GM12878 (cell line): Measurements from ENCODE around the gene ADAMTS16. TPM values are rescaled to one million over a fixed set of nuclear protein-coding genes. Genes with fewer than 3 reads are reported as not detected.

Source experiments
- ATAC-seq: fragments of 200-7000 bp; cut with Tn5 transposase; 3 replicates; pipeline ENCODE4 v1.9.1; 2020; ENCODE audit warnings: mild to moderate bottlenecking, moderate library complexity
- BruUV-seq: library from RNA; stranded (reverse); fragments of 400-500 nt; replicated peaks from 2 replicates; lab custom pipeline; 2021; lab: Mats Ljungman, UMichigan
- CTCF ChIA-PET: fragments of 300-600 bp; sonication (Branson Sonifier 250); formaldehyde crosslinking; extraction: SDS; loops from one replicate; lab custom pipeline; 2021; ENCODE audit warnings: inconsistent platforms; lab: Yijun Ruan, JAX
- POLR2A ChIA-PET: fragments of 350-600 bp; formaldehyde crosslinking; extraction: SDS; loops from one replicate; lab custom pipeline; 2021; ENCODE audit warnings: inconsistent platforms; lab: Charles Lee
- RAD21 ChIA-PET: fragments of 300-600 bp; sonication (Branson Sonifier 250); formaldehyde crosslinking; loops from one replicate; lab custom pipeline; 2023; ENCODE audit warnings: antibody characterized with exemption; ENCODE audit not compliant: unreplicated experiment; lab: Charles Lee
- SMC1A ChIA-PET: fragments of 300-600 bp; sonication (Branson Sonifier 250); formaldehyde crosslinking; loops from one replicate; lab custom pipeline; 2023; ENCODE audit not compliant: unreplicated experiment, uncharacterized antibody; lab: Charles Lee
- DNase-seq: peaks from one replicate; pipeline ENCODE4 v3.0.0-alpha.2; 2011; ENCODE audit warnings: low read depth, low spot score
- FAIRE-seq: peaks from 3 replicates; lab custom pipeline; 2011; peaks lifted over from hg19 to GRCh38; lab: Jason Lieb, UNC
- H2AFZ ChIP-seq: 2 replicates; pipeline ENCODE4 v1.6.0; 2011; ENCODE audit warnings: low read depth, low read length, control low read depth; ENCODE audit not compliant: control insufficient read depth
- H3K27ac ChIP-seq: 2 replicates; pipeline ENCODE4 v1.5.1; 2011; ENCODE audit warnings: control low read depth; ENCODE audit not compliant: control insufficient read depth, insufficient read depth
- H3K27me3 ChIP-seq, 2 experiments: replicated peaks in 1 of 2; 2 replicates each; pipeline versions ENCODE4 v1.6.0 to v1.6.1; 2011; ENCODE audit warnings: low read length in 1 of 2; ENCODE audit not compliant: control insufficient read depth in 2 of 2, insufficient read depth in 2 of 2
- H3K36me3 ChIP-seq, 2 experiments: 2 replicates each; pipeline ENCODE4 v1.5.1; 2011; ENCODE audit warnings: low read length in 1 of 2; ENCODE audit not compliant: control insufficient read depth in 2 of 2, insufficient read depth in 2 of 2
- H3K4me1 ChIP-seq: 2 replicates; pipeline ENCODE4 v1.6.1; 2011; ENCODE audit warnings: mild to moderate bottlenecking, low read length, moderate library complexity, mixed read lengths; ENCODE audit not compliant: control insufficient read depth, insufficient read depth
- H3K4me2 ChIP-seq: 2 replicates; pipeline ENCODE4 v1.6.0; 2011; ENCODE audit warnings: control low read depth; ENCODE audit not compliant: control insufficient read depth, insufficient read depth
- H3K4me3 ChIP-seq: fragments of 200-600 bp; sonication (generic); 2 replicates; pipeline ENCODE4 v1.5.1; 2016
- H3K79me2 ChIP-seq: 2 replicates; pipeline ENCODE4 v1.6.0; 2011; ENCODE audit warnings: low read length; ENCODE audit not compliant: control insufficient read depth, insufficient read depth
- H3K9ac ChIP-seq: 2 replicates; pipeline ENCODE4 v1.8.0; 2011; ENCODE audit warnings: low read length, control low read depth, mixed read lengths; ENCODE audit not compliant: control insufficient read depth, insufficient read depth
- H3K9me3 ChIP-seq: replicated peaks from 3 replicates; pipeline ENCODE4 v1.5.1; 2011; ENCODE audit warnings: mild to moderate bottlenecking, low read length; ENCODE audit not compliant: control insufficient read depth, insufficient read depth
- H4K20me1 ChIP-seq: 2 replicates; pipeline ENCODE4 v1.6.0; 2011; ENCODE audit not compliant: control insufficient read depth, insufficient read depth
- BCL11A ChIP-seq: IDR thresholded peaks from 2 replicates; pipeline ENCODE4 v1.6.1; 2011; ENCODE audit warnings: low read depth, low read length
- CHD2 ChIP-seq: IDR thresholded peaks from 2 replicates; pipeline ENCODE4 v1.6.1; 2011; ENCODE audit warnings: low read depth, low read length, improper control_type of control experiment, borderline replicate concordance
- FOXK2 ChIP-seq: fragments of 450-650 bp; IDR thresholded peaks from 2 replicates; pipeline ENCODE4 v1.6.1; 2017; ENCODE audit warnings: mild to moderate bottlenecking, moderate library complexity
- KDM1A ChIP-seq: fragments of 200-600 bp; sonication (generic); IDR thresholded peaks from 2 replicates; pipeline ENCODE4 v1.6.1; 2016; ENCODE audit warnings: borderline replicate concordance
- LARP7 ChIP-seq: fragments of 450-650 bp; IDR thresholded peaks from 2 replicates; pipeline ENCODE4 v1.6.1; 2017; ENCODE audit warnings: mild to moderate bottlenecking
- MXI1 ChIP-seq: fragments of 150-350 bp; IDR thresholded peaks from 2 replicates; pipeline ENCODE4 v1.6.1; 2011; ENCODE audit warnings: low read depth, mild to moderate bottlenecking, inconsistent platforms, low read length, improper control_type of control experiment
- NFIC ChIP-seq: IDR thresholded peaks from 2 replicates; pipeline ENCODE4 v1.6.1; 2012; ENCODE audit warnings: low read depth, mild to moderate bottlenecking, inconsistent platforms, low read length, moderate library complexity
- NFYA ChIP-seq: IDR thresholded peaks from 2 replicates; pipeline ENCODE4 v1.6.1; 2011; ENCODE audit warnings: low read depth, mild to moderate bottlenecking, low read length, improper control_type of control experiment, borderline replicate concordance
- NR2F1 ChIP-seq: fragments of 450-650 bp; conservative IDR thresholded peaks from 2 replicates; pipeline ENCODE4 v1.6.1; 2017; ENCODE audit warnings: mild to moderate bottlenecking
- RCOR1 ChIP-seq: conservative IDR thresholded peaks from 2 replicates; pipeline ENCODE4 v1.6.1; 2012; ENCODE audit warnings: low read depth, low read length, improper control_type of control experiment
- RUNX3 ChIP-seq: IDR thresholded peaks from 2 replicates; pipeline ENCODE4 v1.6.1; 2012; ENCODE audit warnings: low read length, inconsistent platforms
- SUPT20H ChIP-seq: IDR thresholded peaks from 2 replicates; pipeline ENCODE4 v1.6.1; 2011; ENCODE audit warnings: low read depth, mild to moderate bottlenecking, low read length, moderate library complexity, borderline replicate concordance; ENCODE audit not compliant: control insufficient read depth
- YBX1 ChIP-seq: fragments of 450-650 bp; IDR thresholded peaks from 2 replicates; pipeline ENCODE4 v1.6.1; 2016; ENCODE audit warnings: antibody characterized with exemption
- WGBS: methylation state at CpG from one replicate; pipeline ENCODE4 v1.1.6; 2016; ENCODE audit warnings: low lambda C conversion rate; ENCODE audit not compliant: insufficient replicate concordance, insufficient coverage; ENCODE audit errors: missing lambda C conversion rate; 5-methylcytosine and 5-hydroxymethylcytosine counted together
- in situ Hi-C: fragments of 300-500 bp; cut with MboI; formaldehyde crosslinking; loops from 9 replicates; pipeline ENCODE4 v1.14.3; 2018; ENCODE audit warnings: mixed read lengths
- intact Hi-C: fragments of 100-400 bp; cut with micrococcal nuclease; formaldehyde crosslinking; loops from one replicate; pipeline ENCODE4 v1.14.2; 2022; ENCODE audit not compliant: unreplicated experiment
- polyA plus RNA-seq, 11 experiments: library from polyadenylated mRNA; depleted of rRNA in 4 of 11; unstranded in 6 of 11; stranded (reverse) in 5 of 11; fragments of >200 nt; fragmentation: Nextera tagmentation in 4 of 11; fragmentation: Illumina TruSeq in 1 of 11; extraction: Ambion mirVana in 4 of 11; extraction: Trizol in 1 of 11; gene quantifications; 1 replicate in 1 of 11; 2 replicates in 10 of 11; pipeline versions ENCODE4 v1.2.1 to v1.2.3, GENCODE V29; 2011 to 2016; ENCODE audit warnings: inconsistent platforms in 2 of 11, missing spikeins in 2 of 11, low read depth in 1 of 11
- total RNA-seq, 4 experiments: library from RNA; depleted of rRNA in 3 of 4; stranded (reverse); fragments of >200 nt in 3 of 4; fragmentation: Illumina TruSeq in 1 of 4; extraction: Trizol in 1 of 4; gene quantifications; 2 replicates each; pipeline versions ENCODE4 v1.2.1 to v1.2.3, GENCODE V29; 2013 to 2021
- TF ChIP-seq, protein P1 (sequence below): fragments of 450-650 bp; IDR thresholded peaks from 2 replicates; pipeline ENCODE4 v1.6.1; 2017; ENCODE audit warnings: borderline replicate concordance
- TF ChIP-seq, protein P2 (sequence below): fragments of 450-650 bp; formaldehyde crosslinking; IDR thresholded peaks from 2 replicates; pipeline ENCODE4 v1.5.0; 2022; ENCODE audit warnings: mild to moderate bottlenecking, missing genetic modification characterization
- TF ChIP-seq, protein P3 (sequence below), 3 experiments: IDR thresholded peaks in 2 of 3; conservative IDR thresholded peaks in 1 of 3; 2 replicates each; pipeline ENCODE4 v1.5.1; 2011; ENCODE audit warnings: low read depth in 3 of 3, low read length in 3 of 3, mild to moderate bottlenecking in 3 of 3, control low read depth in 2 of 3, moderate library complexity in 2 of 3, inconsistent platforms in 1 of 3, mixed read lengths in 1 of 3; ENCODE audit not compliant: control insufficient read depth in 2 of 3, insufficient read depth in 1 of 3; ENCODE audit errors: extremely low read depth in 1 of 3
- TF ChIP-seq, protein P4 (sequence below): IDR thresholded peaks from 2 replicates; pipeline ENCODE4 v1.6.1; 2012; ENCODE audit warnings: low read length, inconsistent platforms

ADAMTS16 gene
- total and polyA plus RNA-seq, 10 of the 15 experiments (the other 5 are each of a cell fraction or from before 2014, with no cell fraction given): 0.04 TPM; not detected in 9

DNA sequence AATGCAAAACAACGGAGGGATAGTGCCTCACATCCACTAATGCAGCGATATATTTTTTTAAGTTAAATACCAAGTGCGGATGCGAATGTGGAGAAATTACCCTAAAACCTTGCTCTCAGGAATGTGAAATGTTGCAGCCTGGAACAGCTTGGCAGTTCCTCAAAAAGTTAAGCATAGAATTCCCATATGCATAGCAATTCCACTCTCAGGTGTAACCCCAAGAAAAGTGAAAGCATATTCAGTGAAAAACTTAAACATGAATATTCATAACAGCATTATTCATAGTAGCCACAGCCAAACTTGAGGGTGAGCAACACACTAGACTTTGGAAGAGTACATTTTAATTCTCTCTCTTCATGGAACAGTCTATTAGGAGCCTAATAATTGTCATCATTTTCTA lies 199.1 kb downstream of the ADAMTS16 start (continued):
- TF ChIP-seq RCOR1 (no peak), CHD2 (no peak), NR2F1 (no peak), YBX1 (no peak), LARP7 (no peak), MXI1 (no peak), RUNX3 (no peak)
- TF ChIP-seq, protein P1, sequence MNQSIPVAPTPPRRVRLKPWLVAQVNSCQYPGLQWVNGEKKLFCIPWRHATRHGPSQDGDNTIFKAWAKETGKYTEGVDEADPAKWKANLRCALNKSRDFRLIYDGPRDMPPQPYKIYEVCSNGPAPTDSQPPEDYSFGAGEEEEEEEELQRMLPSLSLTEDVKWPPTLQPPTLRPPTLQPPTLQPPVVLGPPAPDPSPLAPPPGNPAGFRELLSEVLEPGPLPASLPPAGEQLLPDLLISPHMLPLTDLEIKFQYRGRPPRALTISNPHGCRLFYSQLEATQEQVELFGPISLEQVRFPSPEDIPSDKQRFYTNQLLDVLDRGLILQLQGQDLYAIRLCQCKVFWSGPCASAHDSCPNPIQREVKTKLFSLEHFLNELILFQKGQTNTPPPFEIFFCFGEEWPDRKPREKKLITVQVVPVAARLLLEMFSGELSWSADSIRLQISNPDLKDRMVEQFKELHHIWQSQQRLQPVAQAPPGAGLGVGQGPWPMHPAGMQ: no peak

DNA sequence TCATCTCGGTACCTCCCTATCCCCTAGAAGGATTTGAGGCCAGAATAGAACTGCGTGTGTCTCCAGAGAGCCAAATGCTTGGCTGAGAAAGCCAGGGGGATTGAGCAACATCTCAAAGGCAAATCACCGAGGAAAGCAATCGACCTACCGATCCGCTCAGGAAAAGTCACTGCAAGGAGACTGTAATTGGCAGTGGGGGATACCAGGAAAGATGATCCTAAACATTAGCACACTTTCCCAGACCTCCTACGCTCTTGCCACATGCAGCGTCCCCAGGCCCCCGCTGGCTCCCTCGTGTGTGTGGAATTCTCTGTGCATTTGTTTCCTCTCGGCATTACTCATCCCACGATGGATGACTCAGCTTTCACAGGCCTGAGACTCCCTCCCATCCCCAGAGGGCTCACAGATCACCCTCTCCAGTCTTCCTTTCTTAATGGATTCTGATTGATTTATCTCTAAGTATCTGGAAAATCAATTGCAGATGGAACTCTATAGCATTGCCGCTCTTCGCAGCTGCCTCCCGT lies 200.1 kb downstream of the ADAMTS16 start:
- intact Hi-C loops: no loop called here
- Histone ChIP-seq H3K4me3 (no peak overlapping the region), H3K4me2 (no peak overlapping the region), H3K27me3 (no peaks in the 10 kb centered on the region), H3K9ac (no peak overlapping the region), H4K20me1 (no peaks in the 10 kb centered on the region), H2AFZ (no peak overlapping the region), H3K79me2 (no peaks in the 10 kb centered on the region), H3K9me3 (no peaks in the 10 kb centered on the region), H3K4me1 (no peaks in the 10 kb centered on the region), H3K27ac (no peak overlapping the region), H3K36me3 (no peaks in the 10 kb centered on the region)
- 63% methylated on average over 15 of the region's 15 CpGs for WGBS
- ChIA-PET CTCF (no interaction called here), SMC1A (no interaction called here), RAD21 (no interaction called here), POLR2A (no interaction called here)
- in situ Hi-C loops: no loop called here
- FAIRE-seq (no peak), DNase-seq (no peak), ATAC-seq (no peak)
- TF ChIP-seq SUPT20H: no peak
- TF ChIP-seq NFYA: no peak
- TF ChIP-seq, protein P2, sequence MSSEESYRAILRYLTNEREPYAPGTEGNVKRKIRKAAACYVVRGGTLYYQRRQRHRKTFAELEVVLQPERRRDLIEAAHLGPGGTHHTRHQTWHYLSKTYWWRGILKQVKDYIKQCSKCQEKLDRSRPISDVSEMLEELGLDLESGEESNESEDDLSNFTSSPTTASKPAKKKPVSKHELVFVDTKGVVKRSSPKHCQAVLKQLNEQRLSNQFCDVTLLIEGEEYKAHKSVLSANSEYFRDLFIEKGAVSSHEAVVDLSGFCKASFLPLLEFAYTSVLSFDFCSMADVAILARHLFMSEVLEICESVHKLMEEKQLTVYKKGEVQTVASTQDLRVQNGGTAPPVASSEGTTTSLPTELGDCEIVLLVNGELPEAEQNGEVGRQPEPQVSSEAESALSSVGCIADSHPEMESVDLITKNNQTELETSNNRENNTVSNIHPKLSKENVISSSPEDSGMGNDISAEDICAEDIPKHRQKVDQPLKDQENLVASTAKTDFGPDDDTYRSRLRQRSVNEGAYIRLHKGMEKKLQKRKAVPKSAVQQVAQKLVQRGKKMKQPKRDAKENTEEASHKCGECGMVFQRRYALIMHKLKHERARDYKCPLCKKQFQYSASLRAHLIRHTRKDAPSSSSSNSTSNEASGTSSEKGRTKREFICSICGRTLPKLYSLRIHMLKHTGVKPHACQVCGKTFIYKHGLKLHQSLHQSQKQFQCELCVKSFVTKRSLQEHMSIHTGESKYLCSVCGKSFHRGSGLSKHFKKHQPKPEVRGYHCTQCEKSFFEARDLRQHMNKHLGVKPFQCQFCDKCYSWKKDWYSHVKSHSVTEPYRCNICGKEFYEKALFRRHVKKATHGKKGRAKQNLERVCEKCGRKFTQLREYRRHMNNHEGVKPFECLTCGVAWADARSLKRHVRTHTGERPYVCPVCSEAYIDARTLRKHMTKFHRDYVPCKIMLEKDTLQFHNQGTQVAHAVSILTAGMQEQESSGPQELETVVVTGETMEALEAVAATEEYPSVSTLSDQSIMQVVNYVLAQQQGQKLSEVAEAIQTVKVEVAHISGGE (CRISPR knock-in tag): no peak
- TF ChIP-seq, protein P3, sequence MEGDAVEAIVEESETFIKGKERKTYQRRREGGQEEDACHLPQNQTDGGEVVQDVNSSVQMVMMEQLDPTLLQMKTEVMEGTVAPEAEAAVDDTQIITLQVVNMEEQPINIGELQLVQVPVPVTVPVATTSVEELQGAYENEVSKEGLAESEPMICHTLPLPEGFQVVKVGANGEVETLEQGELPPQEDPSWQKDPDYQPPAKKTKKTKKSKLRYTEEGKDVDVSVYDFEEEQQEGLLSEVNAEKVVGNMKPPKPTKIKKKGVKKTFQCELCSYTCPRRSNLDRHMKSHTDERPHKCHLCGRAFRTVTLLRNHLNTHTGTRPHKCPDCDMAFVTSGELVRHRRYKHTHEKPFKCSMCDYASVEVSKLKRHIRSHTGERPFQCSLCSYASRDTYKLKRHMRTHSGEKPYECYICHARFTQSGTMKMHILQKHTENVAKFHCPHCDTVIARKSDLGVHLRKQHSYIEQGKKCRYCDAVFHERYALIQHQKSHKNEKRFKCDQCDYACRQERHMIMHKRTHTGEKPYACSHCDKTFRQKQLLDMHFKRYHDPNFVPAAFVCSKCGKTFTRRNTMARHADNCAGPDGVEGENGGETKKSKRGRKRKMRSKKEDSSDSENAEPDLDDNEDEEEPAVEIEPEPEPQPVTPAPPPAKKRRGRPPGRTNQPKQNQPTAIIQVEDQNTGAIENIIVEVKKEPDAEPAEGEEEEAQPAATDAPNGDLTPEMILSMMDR (IDR thresholded peaks at IDR 0.05 in 2 of 3, conservative IDR thresholded peaks at IDR 0.05 in 1 of 3; ENCODE audit: control insufficient read depth in 2 of 3, extremely low read depth in 1 of 3, insufficient read depth in 1 of 3, low read depth in 3 of 3, low read length in 3 of 3): no peak
- no peak for TF ChIP-seq BCL11A
- TF ChIP-seq FOXK2: no peak
- TF ChIP-seq KDM1A: no peak
- no peak for TF ChIP-seq NFIC
- TF ChIP-seq, protein P4, sequence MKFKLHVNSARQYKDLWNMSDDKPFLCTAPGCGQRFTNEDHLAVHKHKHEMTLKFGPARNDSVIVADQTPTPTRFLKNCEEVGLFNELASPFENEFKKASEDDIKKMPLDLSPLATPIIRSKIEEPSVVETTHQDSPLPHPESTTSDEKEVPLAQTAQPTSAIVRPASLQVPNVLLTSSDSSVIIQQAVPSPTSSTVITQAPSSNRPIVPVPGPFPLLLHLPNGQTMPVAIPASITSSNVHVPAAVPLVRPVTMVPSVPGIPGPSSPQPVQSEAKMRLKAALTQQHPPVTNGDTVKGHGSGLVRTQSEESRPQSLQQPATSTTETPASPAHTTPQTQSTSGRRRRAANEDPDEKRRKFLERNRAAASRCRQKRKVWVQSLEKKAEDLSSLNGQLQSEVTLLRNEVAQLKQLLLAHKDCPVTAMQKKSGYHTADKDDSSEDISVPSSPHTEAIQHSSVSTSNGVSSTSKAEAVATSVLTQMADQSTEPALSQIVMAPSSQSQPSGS: no peak
- no TSS peak for BruUV-seq
